AG10803 (cell line): ENCODE data around the gene TRMT2B.
"Not testable (repeated sequence)": the region's sequence is repeated elsewhere in the genome, so short reads cannot be mapped to it uniquely, and the experiment has no call there.

ENCODE experiments used
- DNase-seq: peaks from one replicate; pipeline ENCODE4 v3.0.0; 2010; ENCODE audit warnings: low read depth
- H3K4me3 ChIP-seq: 2 replicates; pipeline ENCODE4 v1.5.1; 2011; ENCODE audit warnings: mild to moderate bottlenecking, low read length, control low read depth
- TF ChIP-seq, protein P1 (sequence below): conservative IDR thresholded peaks from 2 replicates; pipeline ENCODE4 v1.5.1; 2011; ENCODE audit warnings: mild to moderate bottlenecking, low read length, control low read depth, inconsistent platforms

TRMT2B gene

DNA sequence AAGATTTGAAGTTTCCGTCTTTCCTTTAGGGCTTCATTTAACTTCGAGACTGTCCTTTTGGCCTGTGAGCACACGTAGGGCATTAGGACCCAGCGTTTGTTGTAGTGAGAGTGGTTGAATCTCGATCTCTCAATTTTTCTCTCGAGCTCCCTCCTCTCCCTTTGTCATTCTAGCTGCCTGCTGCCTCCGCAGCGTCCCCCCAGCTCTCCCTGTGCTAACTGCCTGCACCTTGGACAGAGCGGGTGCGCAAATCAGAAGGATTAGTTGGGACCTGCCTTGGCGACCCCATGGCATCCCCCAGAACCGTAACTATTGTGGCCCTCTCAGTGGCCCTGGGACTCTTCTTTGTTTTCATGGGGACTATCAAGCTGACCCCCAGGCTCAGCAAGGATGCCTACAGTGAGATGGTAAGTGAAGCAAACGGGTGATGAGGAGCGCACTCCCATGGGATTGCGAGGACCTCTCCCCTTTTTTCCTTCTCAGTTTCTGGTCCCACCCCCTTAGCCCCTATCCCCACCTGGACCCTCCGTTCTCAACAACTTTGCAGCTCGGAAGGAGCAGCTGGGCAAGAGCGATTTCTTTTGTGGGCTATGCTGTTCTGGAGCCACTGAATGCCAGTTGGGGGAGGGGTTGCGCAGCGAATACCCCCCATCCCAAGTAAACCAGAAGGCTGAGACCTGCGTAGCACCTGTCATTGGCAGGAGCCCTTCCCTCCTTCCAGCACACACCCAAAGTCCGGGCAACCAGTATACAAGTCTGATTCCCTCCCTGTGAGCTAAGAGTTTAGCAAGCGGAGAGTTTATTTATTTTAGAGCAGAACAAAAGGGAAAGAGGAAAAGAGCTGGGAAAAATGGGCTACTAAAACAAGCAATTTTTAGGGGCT is 27.0 kb upstream of the TRMT2B start, which contains the start of gene TMEM35A:
Gene TMEM35A (plus strand): TSS at position 164 of the 883 bp plus-strand sequence. CDS start 124 bp downstream, at position 288.
- peak; percentile 15 for DNase-seq
- TF ChIP-seq, protein P1, sequence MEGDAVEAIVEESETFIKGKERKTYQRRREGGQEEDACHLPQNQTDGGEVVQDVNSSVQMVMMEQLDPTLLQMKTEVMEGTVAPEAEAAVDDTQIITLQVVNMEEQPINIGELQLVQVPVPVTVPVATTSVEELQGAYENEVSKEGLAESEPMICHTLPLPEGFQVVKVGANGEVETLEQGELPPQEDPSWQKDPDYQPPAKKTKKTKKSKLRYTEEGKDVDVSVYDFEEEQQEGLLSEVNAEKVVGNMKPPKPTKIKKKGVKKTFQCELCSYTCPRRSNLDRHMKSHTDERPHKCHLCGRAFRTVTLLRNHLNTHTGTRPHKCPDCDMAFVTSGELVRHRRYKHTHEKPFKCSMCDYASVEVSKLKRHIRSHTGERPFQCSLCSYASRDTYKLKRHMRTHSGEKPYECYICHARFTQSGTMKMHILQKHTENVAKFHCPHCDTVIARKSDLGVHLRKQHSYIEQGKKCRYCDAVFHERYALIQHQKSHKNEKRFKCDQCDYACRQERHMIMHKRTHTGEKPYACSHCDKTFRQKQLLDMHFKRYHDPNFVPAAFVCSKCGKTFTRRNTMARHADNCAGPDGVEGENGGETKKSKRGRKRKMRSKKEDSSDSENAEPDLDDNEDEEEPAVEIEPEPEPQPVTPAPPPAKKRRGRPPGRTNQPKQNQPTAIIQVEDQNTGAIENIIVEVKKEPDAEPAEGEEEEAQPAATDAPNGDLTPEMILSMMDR, result no peak
- H3K4me3 ChIP-seq, result peak within 1 kb of the TSS; percentile 56

GRCh38 chrX:101071582-101071981 is 19.7 kb upstream of the TRMT2B start:
- TF ChIP-seq, protein P1, result no peak
- H3K4me3 ChIP-seq, result no peak overlapping the region
- no peak for DNase-seq

GRCh38 chrX:101062176-101062575 is 10.3 kb upstream of the TRMT2B start:
- no peak overlapping the region for H3K4me3 ChIP-seq
- TF ChIP-seq, protein P1, result no peak
- DNase-seq, result peak; percentile 72

- H3K4me3 ChIP-seq, result no peak overlapping the region
- TF ChIP-seq, protein P1, result no peak
- peak; percentile 39 for DNase-seq
These were observed 5.3 kb upstream of the TRMT2B start for GRCh38 chrX:101057093-101057714.

- H3K4me3 ChIP-seq, DNase-seq: not testable (repeated sequence)
These were observed 4.6 kb upstream of the TRMT2B start for GRCh38 chrX:101056551-101056950.

GRCh38 chrX:101051153-101051548 is 760 bp downstream of the TRMT2B start:
- TF ChIP-seq, protein P1, result no peak
- DNase-seq, result no peak
- peak overlapping the region; percentile 68 for H3K4me3 ChIP-seq

DNA sequence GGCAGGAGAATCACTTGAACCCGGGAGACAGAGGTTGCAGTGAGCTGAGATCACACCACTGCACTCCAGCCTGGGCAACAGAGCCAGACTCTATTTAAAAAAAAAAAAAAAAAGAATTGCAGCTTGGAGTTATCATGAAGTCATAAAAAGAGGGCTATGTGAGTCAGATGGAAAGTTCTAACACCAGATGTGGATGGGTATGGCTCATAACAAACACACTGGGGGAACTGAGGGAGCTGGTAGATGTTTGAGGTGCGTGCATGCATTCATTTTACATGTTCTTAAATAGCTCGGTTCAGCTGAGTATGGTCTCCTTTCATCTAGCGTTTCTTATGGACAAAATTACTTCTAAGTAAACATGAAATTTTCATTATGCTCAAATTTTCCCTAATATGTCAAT is 11.7 kb downstream of the TRMT2B start:
- no peak overlapping the region for H3K4me3 ChIP-seq
- peak; percentile 29 for DNase-seq
- TF ChIP-seq, protein P1, result no peak
